Fibroblast of lung (primary cell): ENCODE data around the gene NDC80.

Experiments
- EZH2 ChIP-seq: IDR thresholded peaks from 2 replicates; pipeline ENCODE4 v1.5.1; 2012; ENCODE audit warnings: low read length, control low read depth, mild to moderate bottlenecking; ENCODE audit errors: missing control alignments
- TF ChIP-seq, protein P1 (sequence below), 2 donors: IDR thresholded peaks in 1 of 2; conservative IDR thresholded peaks in 1 of 2; 1 replicate in 1 of 2; 2 replicates in 1 of 2; pipeline ENCODE4 v1.5.1; 2011 to 2012; ENCODE audit warnings: low read length in 2 of 2, control low read depth in 1 of 2, inconsistent platforms in 1 of 2, low read depth in 1 of 2, mild to moderate bottlenecking in 1 of 2

- TF ChIP-seq, protein P1, sequence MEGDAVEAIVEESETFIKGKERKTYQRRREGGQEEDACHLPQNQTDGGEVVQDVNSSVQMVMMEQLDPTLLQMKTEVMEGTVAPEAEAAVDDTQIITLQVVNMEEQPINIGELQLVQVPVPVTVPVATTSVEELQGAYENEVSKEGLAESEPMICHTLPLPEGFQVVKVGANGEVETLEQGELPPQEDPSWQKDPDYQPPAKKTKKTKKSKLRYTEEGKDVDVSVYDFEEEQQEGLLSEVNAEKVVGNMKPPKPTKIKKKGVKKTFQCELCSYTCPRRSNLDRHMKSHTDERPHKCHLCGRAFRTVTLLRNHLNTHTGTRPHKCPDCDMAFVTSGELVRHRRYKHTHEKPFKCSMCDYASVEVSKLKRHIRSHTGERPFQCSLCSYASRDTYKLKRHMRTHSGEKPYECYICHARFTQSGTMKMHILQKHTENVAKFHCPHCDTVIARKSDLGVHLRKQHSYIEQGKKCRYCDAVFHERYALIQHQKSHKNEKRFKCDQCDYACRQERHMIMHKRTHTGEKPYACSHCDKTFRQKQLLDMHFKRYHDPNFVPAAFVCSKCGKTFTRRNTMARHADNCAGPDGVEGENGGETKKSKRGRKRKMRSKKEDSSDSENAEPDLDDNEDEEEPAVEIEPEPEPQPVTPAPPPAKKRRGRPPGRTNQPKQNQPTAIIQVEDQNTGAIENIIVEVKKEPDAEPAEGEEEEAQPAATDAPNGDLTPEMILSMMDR (conservative IDR thresholded peaks at IDR 0.05 in 1 of 2, IDR thresholded peaks at IDR 0.05 in 1 of 2; ENCODE audit: low read depth in 1 of 2, low read length in 2 of 2): no peak
- no peak for TF ChIP-seq EZH2
Measured at GRCh38 chr18:2554696-2555095, 16.7 kb upstream of the NDC80 start.
